NCI-H526 treated with DMSO at 0.1 percent for 48 hours (cell line): ENCODE results near the gene GABPB2.
A peak's percentile ranks its signal among the peaks of the same experiment; 100 is the strongest.

ENCODE experiments used
- DNase-seq: peaks from one replicate; lab custom pipeline; 2025; lab: John Stamatoyannopoulos, UW

GABPB2 gene

GRCh38 chr1:151165281-151165737 lies 94.7 kb downstream of the GABPB2 start:
- DNase-seq = peak; percentile 79

GRCh38 chr1:151165738-151166504 lies 95.4 kb downstream of the GABPB2 start, which contains the start of the genes LYSMD1 and SCNM1:
Gene LYSMD1 (minus strand): TSS chr1:151165902. CDS start chr1:151165258, 644 bp downstream.
Gene SCNM1 (plus strand): TSS chr1:151166144. CDS start chr1:151166153, 9 bp downstream.
- peak; percentile 100 for DNase-seq

- DNase-seq = no peak
Observed at GRCh38 chr1:151166505-151166956, 96.0 kb downstream of the GABPB2 start.

GRCh38 chr1:151167116-151167515 lies 96.6 kb downstream of the GABPB2 start:
- DNase-seq = no peak

- DNase-seq = no peak
Observed at GRCh38 chr1:151171190-151171589, 100.6 kb downstream of the GABPB2 start.
